Activated CD4-positive, alpha-beta T cell treated with anti-CD3 and anti-CD28 coated beads for 48 hours (primary cell): ENCODE measurements around the gene NFATC4.

ENCODE experiments used
- DNase-seq: peaks from one replicate; pipeline ENCODE4 v3.0.0-alpha.2; 2020

NFATC4 gene

GRCh38 chr14:24390701-24391468 is 22.9 kb downstream of the NFATC4 start:
- DNase-seq: no peak

- DNase-seq: no peak
These were observed 24.5 kb downstream of the NFATC4 start for GRCh38 chr14:24392325-24393091.

GRCh38 chr14:24394275-24394674 is 26.3 kb downstream of the NFATC4 start:
- DNase-seq: no peak

GRCh38 chr14:24395609-24396582 is 27.9 kb downstream of the NFATC4 start:
- no peak for DNase-seq

- no peak for DNase-seq
These were observed 29.8 kb downstream of the NFATC4 start for GRCh38 chr14:24397639-24398292.

GRCh38 chr14:24398293-24398652 is 30.3 kb downstream of the NFATC4 start:
- DNase-seq: no peak

- DNase-seq: peak; percentile 22
These were observed 30.9 kb downstream of the NFATC4 start, which contains the start of gene NYNRIN for GRCh38 chr14:24398653-24399446. Gene NYNRIN, plus strand, starts transcription at chr14:24399003. Its CDS starts 244 bp downstream, at chr14:24399247.

- DNase-seq: no peak
These were observed 31.5 kb downstream of the NFATC4 start for GRCh38 chr14:24399447-24399822.

GRCh38 chr14:24399999-24400718 is 32.2 kb downstream of the NFATC4 start:
- no peak for DNase-seq

- DNase-seq: no peak
These were observed 34.1 kb downstream of the NFATC4 start for GRCh38 chr14:24401810-24402702.

GRCh38 chr14:24403294-24403998 is 35.5 kb downstream of the NFATC4 start:
- DNase-seq: no peak

GRCh38 chr14:24404814-24405213 is 36.8 kb downstream of the NFATC4 start:
- no peak for DNase-seq

GRCh38 chr14:24406416-24406815 is 38.4 kb downstream of the NFATC4 start:
- DNase-seq: no peak

- no peak for DNase-seq
These were observed 39.8 kb downstream of the NFATC4 start for GRCh38 chr14:24407608-24408325.

GRCh38 chr14:24408764-24409163 is 40.8 kb downstream of the NFATC4 start:
- DNase-seq: no peak

- no peak for DNase-seq
These were observed 41.2 kb downstream of the NFATC4 start for GRCh38 chr14:24409192-24409591.

GRCh38 chr14:24409956-24410355 is 42.0 kb downstream of the NFATC4 start:
- DNase-seq: no peak
